ENCODE measurements around the gene SLC47A2. TPM values are rescaled to one million over a fixed set of nuclear protein-coding genes. Genes with fewer than 3 reads are reported as not detected.
"Not testable (repeated sequence)": the region's sequence is repeated elsewhere in the genome, so short reads cannot be mapped to it uniquely, and the experiment has no call there.

SLC47A2 gene
- total RNA-seq, 1 donor from 2014 or later: not detected

GRCh38 chr17:19714542-19715411 is 1.6 kb downstream of the SLC47A2 start:
- no peak for DNase-seq (ENCODE audit: low spot score)
- intact Hi-C loops (cut with DNase I): no loop called here

GRCh38 chr17:19713901-19714361 is 2.5 kb downstream of the SLC47A2 start:
- intact Hi-C loops (cut with DNase I): no loop called here
- DNase-seq (ENCODE audit: low spot score): no peak

- intact Hi-C loops (cut with DNase I): no loop called here
- no peak for DNase-seq (ENCODE audit: low spot score)
These were observed 2.9 kb downstream of the SLC47A2 start for GRCh38 chr17:19713462-19713861.

DNA sequence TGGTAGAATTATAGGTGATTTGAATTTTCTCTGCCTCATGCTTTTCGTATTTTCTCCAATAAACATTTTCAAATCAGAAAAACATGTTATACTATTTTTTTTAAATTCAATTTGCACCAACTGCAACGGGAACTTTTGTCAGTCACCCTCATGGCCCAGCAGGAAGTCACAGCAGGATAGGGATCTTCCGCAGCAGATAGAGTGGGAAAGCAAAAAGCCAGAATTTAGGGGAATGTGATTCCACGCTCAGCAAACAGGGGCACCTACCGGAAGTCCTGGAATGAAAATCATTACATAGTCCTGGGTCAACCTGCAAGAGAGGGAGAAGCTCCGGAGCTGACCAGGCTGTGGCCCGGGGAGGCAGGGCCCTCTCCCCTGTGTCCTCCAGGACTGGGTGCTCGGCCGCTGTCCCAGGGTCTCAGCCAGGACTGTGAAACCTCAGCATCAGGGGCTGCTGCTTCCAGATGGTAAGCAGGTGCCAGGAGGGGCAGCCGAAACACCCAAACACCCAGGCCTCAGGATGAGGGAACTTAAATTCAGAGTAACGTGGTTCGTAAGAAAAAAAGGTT is 3.9 kb downstream of the SLC47A2 start:
- intact Hi-C loops (cut with DNase I): no loop called here
- DNase-seq (ENCODE audit: low spot score): no peak

DNA sequence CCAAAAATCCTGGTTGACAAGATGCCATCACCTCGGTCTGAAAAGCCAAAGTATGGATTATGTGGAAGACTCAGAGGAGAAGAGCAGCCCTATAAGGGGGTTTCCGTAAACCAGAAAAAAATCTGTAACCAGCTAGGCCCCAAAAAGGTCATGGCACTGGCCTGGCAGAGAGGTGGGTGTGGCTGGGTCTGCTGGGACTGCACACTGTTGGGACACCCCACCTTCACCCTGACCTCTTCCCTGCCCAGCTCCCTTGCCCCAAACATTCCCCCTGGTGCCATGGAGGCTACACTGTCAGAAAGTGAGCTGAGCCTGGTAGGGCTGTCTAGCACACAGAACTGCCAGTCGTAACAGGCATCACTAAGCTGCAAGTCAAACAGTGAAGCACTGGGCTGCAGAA is 6.5 kb downstream of the SLC47A2 start:
- intact Hi-C loops (cut with DNase I): loop anchor here (5.0 kb wide), 1 partner anchor 42 kb away; no protein-coding TSS in a partner anchor
- no peak for DNase-seq (ENCODE audit: low spot score)

- DNase-seq (ENCODE audit: low spot score): no peak
- intact Hi-C loops (cut with DNase I): loop anchor here (5.0 kb wide), 1 partner anchor 44 kb away; no protein-coding TSS in a partner anchor
These were observed 7.8 kb downstream of the SLC47A2 start for GRCh38 chr17:19708431-19709175.

DNA sequence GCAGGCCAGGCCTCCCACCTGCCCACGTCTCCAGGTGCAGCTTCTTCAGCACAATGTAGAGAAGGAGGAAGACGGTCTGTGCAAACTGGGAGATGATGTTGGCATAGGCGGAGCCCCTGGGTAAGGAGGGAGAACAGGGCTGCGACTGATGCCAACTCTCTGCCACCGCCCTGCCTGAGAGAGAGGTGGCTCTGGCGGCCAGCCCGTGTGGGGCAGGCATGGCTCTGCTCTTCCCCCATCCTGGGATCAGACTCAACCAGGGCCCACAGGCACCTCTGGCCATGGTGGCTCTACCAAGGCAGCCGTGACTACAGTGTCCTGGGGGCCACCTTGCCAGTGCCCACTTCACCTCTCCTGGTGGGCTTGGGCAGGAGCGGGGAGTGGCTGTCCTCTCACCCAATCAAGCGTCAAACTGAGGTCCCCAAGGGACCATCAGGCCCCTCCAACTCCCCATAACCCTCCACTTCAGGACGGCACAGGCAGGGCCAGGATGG is 8.6 kb downstream of the SLC47A2 start:
- intact Hi-C loops (cut with DNase I): loop anchor here (5.0 kb wide), 1 partner anchor 45 kb away; no protein-coding TSS in a partner anchor
- no peak for DNase-seq (ENCODE audit: low spot score)

- no peak for DNase-seq (ENCODE audit: low spot score)
- intact Hi-C loops (cut with DNase I): loop anchor here (5.0 kb wide), 1 partner anchor 45 kb away; no protein-coding TSS in a partner anchor
These were observed 9.3 kb downstream of the SLC47A2 start for GRCh38 chr17:19706791-19707727.

GRCh38 chr17:19705771-19706770 is 10.3 kb downstream of the SLC47A2 start:
- no peak for DNase-seq (ENCODE audit: low spot score)
- intact Hi-C loops (cut with DNase I): loop anchor here (5.0 kb wide), 1 partner anchor 46 kb away; no protein-coding TSS in a partner anchor

- DNase-seq (ENCODE audit: low spot score): no peak
- intact Hi-C loops (cut with DNase I): loop anchor here (5.0 kb wide), 1 partner anchor 47 kb away; no protein-coding TSS in a partner anchor
These were observed 11.2 kb downstream of the SLC47A2 start for GRCh38 chr17:19705201-19705600.

GRCh38 chr17:19703828-19704613 is 12.4 kb downstream of the SLC47A2 start:
- no peak for DNase-seq (ENCODE audit: low spot score)
- intact Hi-C loops (cut with DNase I): loop anchor here (5.0 kb wide), 1 partner anchor 58 kb away; no protein-coding TSS in a partner anchor

DNA sequence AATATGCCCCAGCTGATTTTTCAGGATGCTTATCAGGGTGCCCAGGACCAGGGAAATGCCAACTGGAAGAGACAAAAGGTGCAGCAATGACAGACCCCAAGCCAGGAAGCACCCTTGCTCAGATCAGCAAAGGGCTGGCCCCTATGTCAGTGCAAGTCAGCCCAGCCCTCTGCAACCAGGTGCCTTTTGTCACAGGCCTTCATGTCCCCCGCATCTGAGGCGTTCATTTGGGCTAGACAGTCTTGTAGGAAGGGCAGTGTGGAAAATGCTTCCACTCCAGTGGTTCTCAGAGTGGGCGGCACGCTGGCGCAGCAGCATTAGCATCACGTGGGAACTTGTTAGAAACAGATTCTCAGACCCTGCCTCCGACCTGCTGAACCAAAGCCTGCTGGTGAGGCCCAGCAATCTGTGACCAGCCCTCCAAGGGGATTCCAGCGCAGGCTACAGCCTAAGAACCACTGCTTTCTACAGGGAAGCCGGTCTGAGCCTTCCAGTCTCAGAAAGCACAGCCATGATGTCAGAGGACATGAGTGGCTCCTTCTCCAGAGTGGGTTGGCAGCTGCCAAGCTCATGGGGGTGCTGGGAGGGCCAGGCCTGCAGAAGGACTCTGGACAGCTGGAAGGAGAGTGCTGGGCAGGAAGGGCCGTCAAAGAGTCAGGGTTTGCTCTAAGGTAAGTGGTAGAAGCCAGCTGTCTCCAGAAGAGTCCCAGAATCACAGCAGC is 13.1 kb downstream of the SLC47A2 start:
- intact Hi-C loops (cut with DNase I): loop anchor here (5.0 kb wide), 1 partner anchor 59 kb away; no protein-coding TSS in a partner anchor

DNA sequence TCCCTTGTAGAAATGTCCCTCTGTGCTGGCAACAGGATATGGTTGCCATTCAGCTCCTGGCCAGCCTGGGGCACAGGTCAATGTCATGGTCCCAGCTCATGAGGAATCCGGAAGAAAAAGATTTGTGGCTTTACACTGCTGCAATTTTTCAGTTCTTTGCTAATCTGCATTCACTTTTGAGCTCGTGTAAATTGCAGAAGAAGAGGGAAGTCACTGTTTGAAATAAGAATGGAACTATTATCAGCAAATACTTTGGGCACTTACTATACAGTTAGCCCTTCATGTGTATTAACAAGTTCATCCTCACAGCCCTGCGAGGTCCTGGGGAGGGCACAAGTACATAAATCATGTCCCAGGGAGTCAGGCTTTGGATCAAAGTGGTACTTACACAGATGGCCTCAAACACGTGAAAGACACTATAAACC is 14.2 kb downstream of the SLC47A2 start:
- intact Hi-C loops (cut with DNase I): loop anchor here (5.0 kb wide), 1 partner anchor 60 kb away; no protein-coding TSS in a partner anchor
- DNase-seq (ENCODE audit: low spot score): no peak

More for the DNA sequence above, 13.1 kb downstream of the SLC47A2 start:
- no peak for DNase-seq (ENCODE audit: low spot score)

- no peak for DNase-seq (ENCODE audit: low spot score)
- intact Hi-C loops (cut with DNase I): no loop called here
These were observed 29.8 kb downstream of the SLC47A2 start for GRCh38 chr17:19686400-19687090.

GRCh38 chr17:19684909-19685580 is 31.3 kb downstream of the SLC47A2 start:
- DNase-seq (ENCODE audit: low spot score); intact Hi-C loops (cut with DNase I): not testable (repeated sequence)
